Upper lobe of left lung (tissue), 4 donors: ENCODE measurements around the gene VPS41.

Source experiments
- POLR2A ChIP-seq, 4 donors: fragments of 450-650 bp; IDR thresholded peaks; one replicate each; pipeline ENCODE4 v1.5.1; 2016 to 2017; ENCODE audit warnings: antibody characterized with exemption in 4 of 4, mild to moderate bottlenecking in 2 of 4
- TF ChIP-seq, protein P1 (sequence below), 6 experiments: fragments of 450-650 bp in 4 of 6; fragments of 200-600 bp in 2 of 6; sonication (generic) in 2 of 6; IDR thresholded peaks; one replicate each; pipeline ENCODE4 v1.5.1; 2016 to 2019; ENCODE audit warnings: antibody characterized with exemption in 6 of 6

DNA sequence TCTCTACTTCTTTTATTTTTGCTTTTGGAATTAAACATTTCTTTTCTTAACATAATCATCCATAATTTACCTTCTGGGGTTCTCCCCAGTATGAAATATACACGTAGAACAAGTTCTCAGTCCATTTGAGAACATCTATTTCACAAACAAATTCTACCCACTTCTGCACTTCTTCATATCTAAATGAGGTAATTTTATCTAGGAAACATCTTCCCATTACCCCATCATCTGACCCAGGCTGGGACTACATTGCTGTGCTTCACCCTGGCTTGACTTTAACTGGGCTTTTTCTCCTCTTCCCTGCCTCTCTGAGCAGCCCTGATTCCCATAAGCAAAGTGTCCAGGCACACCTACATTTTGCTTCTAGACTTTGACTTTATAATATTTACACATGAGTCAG lies 234.5 kb downstream of the VPS41 start:
- TF ChIP-seq POLR2A (IDR thresholded peaks at IDR 0.05) = no peak
- TF ChIP-seq, protein P1, sequence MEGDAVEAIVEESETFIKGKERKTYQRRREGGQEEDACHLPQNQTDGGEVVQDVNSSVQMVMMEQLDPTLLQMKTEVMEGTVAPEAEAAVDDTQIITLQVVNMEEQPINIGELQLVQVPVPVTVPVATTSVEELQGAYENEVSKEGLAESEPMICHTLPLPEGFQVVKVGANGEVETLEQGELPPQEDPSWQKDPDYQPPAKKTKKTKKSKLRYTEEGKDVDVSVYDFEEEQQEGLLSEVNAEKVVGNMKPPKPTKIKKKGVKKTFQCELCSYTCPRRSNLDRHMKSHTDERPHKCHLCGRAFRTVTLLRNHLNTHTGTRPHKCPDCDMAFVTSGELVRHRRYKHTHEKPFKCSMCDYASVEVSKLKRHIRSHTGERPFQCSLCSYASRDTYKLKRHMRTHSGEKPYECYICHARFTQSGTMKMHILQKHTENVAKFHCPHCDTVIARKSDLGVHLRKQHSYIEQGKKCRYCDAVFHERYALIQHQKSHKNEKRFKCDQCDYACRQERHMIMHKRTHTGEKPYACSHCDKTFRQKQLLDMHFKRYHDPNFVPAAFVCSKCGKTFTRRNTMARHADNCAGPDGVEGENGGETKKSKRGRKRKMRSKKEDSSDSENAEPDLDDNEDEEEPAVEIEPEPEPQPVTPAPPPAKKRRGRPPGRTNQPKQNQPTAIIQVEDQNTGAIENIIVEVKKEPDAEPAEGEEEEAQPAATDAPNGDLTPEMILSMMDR (IDR thresholded peaks at IDR 0.05) = no peak
